Muscle of leg (tissue), 16 donors: Measurements from ENCODE around the gene KDM5C. TPM values are rescaled to one million over a fixed set of nuclear protein-coding genes. Genes with fewer than 3 reads are reported as not detected.

Experiments
- DNase-seq: peaks from one replicate; pipeline ENCODE4 v3.0.0; 2013
- H3K27ac ChIP-seq: one replicate; pipeline ENCODE4 v1.5.1; 2013; ENCODE audit warnings: mild to moderate bottlenecking, low read length, control low read depth
- H3K27me3 ChIP-seq: one replicate; pipeline ENCODE4 v1.6.1; 2013; ENCODE audit warnings: low read length; ENCODE audit not compliant: control insufficient read depth, insufficient read depth
- H3K36me3 ChIP-seq: one replicate; pipeline ENCODE4 v1.6.1; 2013; ENCODE audit warnings: low read length; ENCODE audit not compliant: control insufficient read depth, insufficient read depth
- H3K4me1 ChIP-seq: one replicate; pipeline ENCODE4 v1.6.1; 2013; ENCODE audit warnings: low read length; ENCODE audit not compliant: control insufficient read depth, insufficient read depth
- H3K4me3 ChIP-seq: one replicate; pipeline ENCODE4 v1.5.1; 2013; ENCODE audit warnings: low read length, control low read depth
- H3K9me3 ChIP-seq: replicated peaks from 2 replicates; pipeline ENCODE4 v1.6.1; 2013; ENCODE audit warnings: low read depth, low read length; ENCODE audit not compliant: control insufficient read depth
- WGBS: methylation state at CpG from one replicate; pipeline ENCODE4 v1.1.5; 2013; ENCODE audit warnings: missing lambda C conversion rate; ENCODE audit not compliant: insufficient coverage; 5-methylcytosine and 5-hydroxymethylcytosine counted together
- long read RNA-seq, 11 donors: transcript quantifications; one replicate each; lab custom pipeline, GENCODE V29; 2026
- polyA plus RNA-seq, 8 donors: library from polyadenylated mRNA; unstranded; fragments of 120-200 nt; gene quantifications; one replicate each; pipeline versions ENCODE4 v1.2.1 to v1.2.3, GENCODE V29; 2013; ENCODE audit warnings: inconsistent platforms in 1 of 8, low replicate concordance in 1 of 8; ENCODE audit not compliant: insufficient read length in 8 of 8, insufficient read depth in 1 of 8
- total RNA-seq: library from RNA; stranded (reverse); fragments of 120-200 nt; gene quantifications from one replicate; pipeline ENCODE4 v1.2.4, GENCODE V29; 2013

Gene KDM5C
- total RNA-seq (48.2 TPM), polyA plus RNA-seq (10 to 100 TPM; 27.3 to 46.7 (median 36.6) TPM)
- long read RNA-seq, donor 1, result 0 reads
- long read RNA-seq, donor 2, result 0 reads
- long read RNA-seq, donor 3, full-length matches to known transcripts, result 1 of 14 reads
- long read RNA-seq, donor 3, partial matches to known transcripts, result 13 of 14 reads
- long read RNA-seq, donor 3, other reads (novel, unspliced or antisense), result 0 of 14 reads
- long read RNA-seq, donor 4, partial matches to known transcripts, result 0 of 1 reads
- long read RNA-seq, donor 4, other reads (novel, unspliced or antisense), result 0 of 1 reads
- long read RNA-seq, donor 5, partial matches to known transcripts, result 32 of 32 reads
- long read RNA-seq, donor 5, other reads (novel, unspliced or antisense), result 0 of 32 reads
- long read RNA-seq, donor 6, full-length matches to known transcripts, result 1 of 1 reads
- long read RNA-seq, donor 6, partial matches to known transcripts, result 0 of 1 reads
- long read RNA-seq, donor 6, other reads (novel, unspliced or antisense), result 0 of 1 reads
- long read RNA-seq, donor 7, partial matches to known transcripts, result 8 of 8 reads
- long read RNA-seq, donor 7, other reads (novel, unspliced or antisense), result 0 of 8 reads
- long read RNA-seq, donor 8, result 0 reads
- long read RNA-seq, donor 9, partial matches to known transcripts, result 0 of 1 reads
- long read RNA-seq, donor 9, other reads (novel, unspliced or antisense), result 0 of 1 reads
- long read RNA-seq, donor 10, partial matches to known transcripts, result 0 of 1 reads
- long read RNA-seq, donor 10, other reads (novel, unspliced or antisense), result 0 of 1 reads
- long read RNA-seq, donor 11, full-length matches to known transcripts, result 2 of 2 reads
- long read RNA-seq, donor 11, partial matches to known transcripts, result 0 of 2 reads
- long read RNA-seq, donor 11, other reads (novel, unspliced or antisense), result 0 of 2 reads

GRCh38 chrX:53224860-53225797, at the start of gene KDM5C:
Gene KDM5C (minus strand): TSS chrX:53225207. CDS start chrX:53224889, 318 bp downstream.
- Histone ChIP-seq H3K27ac (peak within 1 kb of the TSS; percentile 82), H3K9me3 (no peaks in the 10 kb centered on the region), H3K4me3 (peak within 1 kb of the TSS; percentile 99), H3K27me3 (peaks cover 18% of the 10 kb centered on the region), H3K4me1 (peaks cover 17% of the 10 kb centered on the region), H3K36me3 (peaks cover 21% of the 10 kb centered on the region)
- peak; percentile 98 for DNase-seq
- WGBS, result under 1% methylated on average over 45 of the region's 67 CpGs

GRCh38 chrX:53272808-53273337, 47.9 kb upstream of the KDM5C start:
- H3K27me3 ChIP-seq, result peaks cover 37% of the 10 kb centered on the region
- H3K9me3 ChIP-seq, result no peaks in the 10 kb centered on the region
- WGBS, result 83% methylated on average over 2 of the region's 8 CpGs
- no peak overlapping the region for H3K4me3 ChIP-seq
- H3K27ac ChIP-seq, result no peak overlapping the region
- no peak for DNase-seq
- no peaks in the 10 kb centered on the region for H3K4me1 ChIP-seq
- no peaks in the 10 kb centered on the region for H3K36me3 ChIP-seq

GRCh38 chrX:53269536-53270107, 44.6 kb upstream of the KDM5C start:
- no peak overlapping the region for H3K4me3 ChIP-seq

GRCh38 chrX:53268173-53268572, 43.2 kb upstream of the KDM5C start:
- Histone ChIP-seq H3K36me3 (no peaks in the 10 kb centered on the region), H3K9me3 (no peaks in the 10 kb centered on the region), H3K4me3 (no peak overlapping the region), H3K4me1 (no peaks in the 10 kb centered on the region), H3K27ac (no peak overlapping the region), H3K27me3 (peaks cover 64% of the 10 kb centered on the region)
- DNase-seq, result no peak
- whole genome bisulfite sequencing, result 77% methylated on average over 7 of the region's 7 CpGs

More at GRCh38 chrX:53269536-53270107, 44.6 kb upstream of the KDM5C start:
- Histone ChIP-seq H3K27ac (no peak overlapping the region), H3K27me3 (peaks cover 54% of the 10 kb centered on the region), H3K4me1 (no peaks in the 10 kb centered on the region), H3K9me3 (no peaks in the 10 kb centered on the region), H3K36me3 (no peaks in the 10 kb centered on the region)
- no peak for DNase-seq
- 70% methylated on average over 14 of the region's 14 CpGs for WGBS

DNA sequence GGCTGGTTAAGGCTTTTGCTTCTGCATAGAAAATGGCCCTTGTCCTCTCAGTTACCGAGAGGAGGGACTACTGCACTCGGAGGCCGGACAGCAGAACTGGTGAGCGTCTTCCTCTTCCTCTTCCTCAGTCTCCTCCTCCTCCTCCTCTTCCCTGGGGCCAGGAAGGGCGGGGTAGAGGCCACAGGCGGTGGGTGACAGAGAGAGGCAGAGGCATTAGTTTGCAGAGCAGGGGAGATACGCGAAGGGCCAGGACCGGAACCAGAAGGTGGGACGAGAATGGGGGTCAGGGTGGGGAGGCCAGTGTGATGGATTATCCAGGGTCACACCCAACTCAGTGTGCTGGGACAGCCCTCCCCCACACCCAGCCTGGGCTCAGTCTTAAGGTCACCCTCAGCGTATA, 41.9 kb upstream of the KDM5C start:
- no peaks in the 10 kb centered on the region for H3K9me3 ChIP-seq
- H3K27me3 ChIP-seq, result peaks cover 69% of the 10 kb centered on the region
- H3K4me1 ChIP-seq, result no peaks in the 10 kb centered on the region
- DNase-seq, result no peak
- WGBS, result 83% methylated on average over 1 of the region's 11 CpGs
- no peak overlapping the region for H3K4me3 ChIP-seq
- no peaks in the 10 kb centered on the region for H3K36me3 ChIP-seq
- no peak overlapping the region for H3K27ac ChIP-seq

DNA sequence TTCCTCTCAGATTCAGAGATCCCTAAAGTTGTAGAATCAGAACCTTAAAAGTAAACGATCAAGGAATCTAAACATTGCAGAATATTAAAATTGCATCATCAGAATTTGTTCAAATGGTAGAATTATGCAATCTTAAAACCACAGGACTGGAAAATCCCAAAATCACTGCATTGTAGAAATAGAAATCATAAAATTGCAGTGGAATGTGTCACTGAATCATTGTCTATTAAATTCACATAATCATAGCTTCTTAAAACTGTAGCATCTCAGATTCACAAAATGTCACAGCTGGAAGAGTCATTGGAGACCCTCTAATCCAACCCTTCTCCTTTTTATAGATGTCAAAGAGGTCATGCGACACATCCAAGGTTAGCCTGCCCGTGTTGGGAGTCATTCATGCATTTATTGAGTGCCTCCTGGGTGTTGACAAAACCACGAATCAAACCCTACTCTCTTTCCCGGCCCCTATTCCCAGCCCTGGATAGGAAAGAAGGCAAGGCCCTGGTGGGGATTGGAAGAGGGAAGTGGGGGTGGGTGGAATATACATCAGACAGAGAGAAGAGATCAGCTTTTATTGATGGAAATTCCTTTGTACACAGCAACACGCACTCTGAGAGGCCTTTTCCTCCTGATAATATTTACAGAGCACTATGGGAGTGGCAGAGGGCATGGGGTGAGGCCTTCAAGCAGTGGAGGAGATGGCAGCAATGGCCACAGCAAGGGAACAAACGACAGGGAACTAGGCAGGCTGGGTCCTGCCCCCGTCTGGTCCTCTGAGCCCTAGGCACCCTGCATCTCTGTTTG, 41.0 kb upstream of the KDM5C start:
- H3K27ac ChIP-seq, result no peak overlapping the region
- no peaks in the 10 kb centered on the region for H3K9me3 ChIP-seq
- H3K4me3 ChIP-seq, result no peak overlapping the region
- 55% methylated on average over 2 of the region's 8 CpGs for WGBS
- no peak for DNase-seq
- no peaks in the 10 kb centered on the region for H3K4me1 ChIP-seq
- peaks cover 74% of the 10 kb centered on the region for H3K27me3 ChIP-seq
- no peaks in the 10 kb centered on the region for H3K36me3 ChIP-seq

- no peak overlapping the region for H3K4me3 ChIP-seq
- H3K4me1 ChIP-seq, result no peaks in the 10 kb centered on the region
- no peaks in the 10 kb centered on the region for H3K36me3 ChIP-seq
- no peak for DNase-seq
- H3K27me3 ChIP-seq, result peaks cover 74% of the 10 kb centered on the region
- no peak overlapping the region for H3K27ac ChIP-seq
- 66% methylated on average over 8 of the region's 11 CpGs for WGBS
- H3K9me3 ChIP-seq, result no peaks in the 10 kb centered on the region
These were observed 38.6 kb upstream of the KDM5C start for GRCh38 chrX:53263597-53264094.

GRCh38 chrX:53262918-53263394, 37.9 kb upstream of the KDM5C start:
- 59% methylated on average over 3 of the region's 8 CpGs for whole genome bisulfite sequencing
- no peak for DNase-seq
- H3K36me3 ChIP-seq, result no peaks in the 10 kb centered on the region
- no peak overlapping the region for H3K27ac ChIP-seq
- no peaks in the 10 kb centered on the region for H3K4me1 ChIP-seq
- peaks cover 73% of the 10 kb centered on the region for H3K27me3 ChIP-seq
- no peak overlapping the region for H3K4me3 ChIP-seq
- H3K9me3 ChIP-seq, result no peaks in the 10 kb centered on the region
